H9 (cell line): ENCODE measurements around the gene SLC34A3. TPM values are rescaled to one million over a fixed set of nuclear protein-coding genes. Genes with fewer than 3 reads are reported as not detected.

Source experiments
- DNase-seq: peaks from one replicate; pipeline ENCODE4 v3.0.0-alpha.2; 2017
- H2AFZ ChIP-seq: one replicate; pipeline ENCODE4 v1.6.1; 2013; ENCODE audit warnings: mild to moderate bottlenecking, low read length, control low read depth, moderate library complexity
- H2AK5ac ChIP-seq: 2 replicates; pipeline ENCODE4 v1.6.1; 2013; ENCODE audit warnings: low read length, control low read depth, mixed read lengths; ENCODE audit not compliant: insufficient read length
- H2BK120ac ChIP-seq: one replicate; pipeline ENCODE4 v1.6.1; 2013; ENCODE audit warnings: low read depth, mild to moderate bottlenecking, low read length, control low read depth, inconsistent platforms; ENCODE audit not compliant: poor library complexity, severe bottlenecking
- H2BK12ac ChIP-seq: 2 replicates; pipeline ENCODE4 v1.6.1; 2013; ENCODE audit warnings: low read length, control low read depth, mixed read lengths, low read depth; ENCODE audit not compliant: insufficient read length
- H2BK15ac ChIP-seq: 2 replicates; pipeline ENCODE4 v1.6.1; 2013; ENCODE audit warnings: low read depth, low read length, control low read depth
- H2BK20ac ChIP-seq: one replicate; pipeline ENCODE4 v1.6.1; 2013; ENCODE audit warnings: low read depth, mild to moderate bottlenecking, low read length, control low read depth, inconsistent platforms; ENCODE audit not compliant: poor library complexity, severe bottlenecking
- H2BK5ac ChIP-seq: 2 replicates; pipeline ENCODE4 v1.6.1; 2013; ENCODE audit warnings: low read length, control low read depth, mixed read lengths; ENCODE audit not compliant: insufficient read length
- H3K14ac ChIP-seq: 2 replicates; pipeline ENCODE4 v1.6.1; 2013; ENCODE audit warnings: low read length, control low read depth; ENCODE audit not compliant: insufficient read depth
- H3K18ac ChIP-seq: 2 replicates; pipeline ENCODE4 v1.6.1; 2013; ENCODE audit warnings: low read depth, mild to moderate bottlenecking, mixed read lengths, low read length, control low read depth; ENCODE audit not compliant: insufficient read length
- H3K23ac ChIP-seq: 2 replicates; pipeline ENCODE4 v1.6.1; 2013; ENCODE audit warnings: low read length, control low read depth, mixed read lengths, low read depth; ENCODE audit not compliant: insufficient read length
- H3K23me2 ChIP-seq: 2 replicates; pipeline ENCODE4 v1.6.1; 2013; ENCODE audit warnings: low read depth, mild to moderate bottlenecking, mixed read lengths, low read length, control low read depth; ENCODE audit not compliant: insufficient read length, poor library complexity, severe bottlenecking
- H3K27ac ChIP-seq: 2 replicates; pipeline ENCODE4 v1.5.1; 2013; ENCODE audit warnings: low read length, control low read depth, mixed read lengths, low read depth; ENCODE audit not compliant: insufficient read length
- H3K27me3 ChIP-seq: 2 replicates; pipeline ENCODE4 v1.6.1; 2013; ENCODE audit warnings: low read length, control low read depth, inconsistent platforms; ENCODE audit not compliant: insufficient read depth
- H3K4ac ChIP-seq: 2 replicates; pipeline ENCODE4 v1.6.1; 2013; ENCODE audit warnings: low read depth, mild to moderate bottlenecking, control low read depth, inconsistent platforms, low read length, moderate library complexity
- H3K4me1 ChIP-seq: 2 replicates; pipeline ENCODE4 v1.6.1; 2013; ENCODE audit warnings: low read length, control low read depth, inconsistent platforms; ENCODE audit not compliant: insufficient read depth
- H3K4me2 ChIP-seq: 2 replicates; pipeline ENCODE4 v1.6.1; 2013; ENCODE audit warnings: low read length, control low read depth, mixed read lengths; ENCODE audit not compliant: insufficient read length, insufficient read depth
- H3K56ac ChIP-seq: 2 replicates; pipeline ENCODE4 v1.6.1; 2013; ENCODE audit warnings: low read depth, mild to moderate bottlenecking, mixed read lengths, low read length, control low read depth; ENCODE audit not compliant: insufficient read length
- H3K79me1 ChIP-seq: 2 replicates; pipeline ENCODE4 v1.6.1; 2013; ENCODE audit warnings: low read depth, mild to moderate bottlenecking, moderate library complexity, low read length, control low read depth, inconsistent platforms; ENCODE audit not compliant: insufficient read depth, poor library complexity, severe bottlenecking
- H3K79me2 ChIP-seq: 2 replicates; pipeline ENCODE4 v1.6.1; 2013; ENCODE audit warnings: low read length, control low read depth, inconsistent platforms; ENCODE audit not compliant: insufficient read depth
- H3K9ac ChIP-seq: 2 replicates; pipeline ENCODE4 v1.6.1; 2013; ENCODE audit warnings: low read length, control low read depth, mixed read lengths; ENCODE audit not compliant: insufficient read length; ENCODE audit errors: extremely low read depth
- H3K9me3 ChIP-seq: one replicate; pipeline ENCODE4 v1.6.1; 2013; ENCODE audit warnings: low read depth, low read length, inconsistent platforms; ENCODE audit not compliant: control insufficient read depth
- H3T11ph ChIP-seq: one replicate; pipeline ENCODE4 v1.6.1; 2013; ENCODE audit warnings: mild to moderate bottlenecking, low read length, control low read depth, inconsistent platforms
- H4K20me1 ChIP-seq: one replicate; pipeline ENCODE4 v1.6.1; 2013; ENCODE audit not compliant: control insufficient read depth, insufficient read length, insufficient read depth
- H4K5ac ChIP-seq: 2 replicates; pipeline ENCODE4 v1.6.1; 2013; ENCODE audit warnings: low read depth, mild to moderate bottlenecking, mixed read lengths, low read length, control low read depth; ENCODE audit not compliant: insufficient read length
- H4K8ac ChIP-seq: replicated peaks from 2 replicates; pipeline ENCODE4 v1.6.1; 2013; ENCODE audit warnings: low read length, control low read depth, mixed read lengths, low read depth; ENCODE audit not compliant: insufficient read length
- H4K91ac ChIP-seq: 2 replicates; pipeline ENCODE4 v1.6.1; 2013; ENCODE audit warnings: low read depth, mild to moderate bottlenecking, moderate library complexity, mixed read lengths, low read length, control low read depth; ENCODE audit not compliant: insufficient read length
- H3K27ac Mint-ChIP-seq, 3 experiments: 2 replicates in 2 of 3; 3 replicates in 1 of 3; pipeline ENCODE4 v1.8.0; 2020 to 2021; ENCODE audit warnings: mixed read lengths in 3 of 3, mild to moderate bottlenecking in 1 of 3, moderate library complexity in 1 of 3
- H3K27me3 Mint-ChIP-seq: 2 replicates; pipeline ENCODE4 v1.8.0; 2021; ENCODE audit warnings: low read depth, mild to moderate bottlenecking, moderate library complexity, mixed read lengths
- H3K36me3 Mint-ChIP-seq, 3 experiments: 2 replicates in 2 of 3; 3 replicates in 1 of 3; pipeline ENCODE4 v1.8.0; 2020 to 2021; ENCODE audit warnings: low read depth in 3 of 3, mixed read lengths in 3 of 3; ENCODE audit not compliant: insufficient read depth in 1 of 3
- H3K4me1 Mint-ChIP-seq, 2 experiments: 2 replicates each; pipeline ENCODE4 v1.8.0; 2020; ENCODE audit warnings: mixed read lengths in 2 of 2
- H3K4me3 Mint-ChIP-seq, 2 experiments: 2 replicates in 1 of 2; 3 replicates in 1 of 2; pipeline ENCODE4 v1.8.0; 2020 to 2021; ENCODE audit warnings: mild to moderate bottlenecking in 2 of 2, mixed read lengths in 2 of 2, moderate library complexity in 1 of 2
- H3K9me3 Mint-ChIP-seq, 2 experiments: 2 replicates in 1 of 2; 3 replicates in 1 of 2; pipeline ENCODE4 v1.8.0; 2020; ENCODE audit warnings: mild to moderate bottlenecking in 2 of 2, mixed read lengths in 2 of 2, moderate library complexity in 1 of 2
- CTCF ChIP-seq: fragments of 200-600 bp; sonication (generic); conservative IDR thresholded peaks from 3 replicates; pipeline ENCODE4 v1.8.0; 2021; ENCODE audit warnings: antibody characterized with exemption, mild to moderate bottlenecking
- WGBS: extraction: QIAGEN DNeasy Blood & Tissue Kit; methylation state at CpG from one replicate; pipeline ENCODE4 v1.1.7; 2013; ENCODE audit warnings: missing lambda C conversion rate, low lambda C conversion rate, mixed read lengths; ENCODE audit not compliant: insufficient read length; ENCODE audit errors: extremely low coverage; 5-methylcytosine and 5-hydroxymethylcytosine counted together
- total RNA-seq: library from RNA; stranded (reverse); gene quantifications from 2 replicates; pipeline ENCODE4 v1.2.1, GENCODE V29; 2021

SLC34A3 gene
- total RNA-seq, 1 experiment from 2014 or later, result not detected

GRCh38 chr9:137232510-137232909 lies 1.8 kb downstream of the SLC34A3 start:
- no peak overlapping the region for H2AFZ ChIP-seq
- no peak overlapping the region for H2BK5ac ChIP-seq
- no peak overlapping the region for H2AK5ac ChIP-seq
- Mint-ChIP-seq H3K4me1 (peaks cover 7 to 13% of the 10 kb centered on the region in 2 experiments), H3K4me3 (no peak overlapping the region), H3K9me3 (no peaks in the 10 kb centered on the region), H3K27ac (no peak overlapping the region), H3K36me3 (no peaks in the 10 kb centered on the region), H3K27me3 (peaks cover 7% of the 10 kb centered on the region)
- no peak for TF ChIP-seq CTCF
- H4K20me1 ChIP-seq, result no peaks in the 10 kb centered on the region
- no peak overlapping the region for H3K4me2 ChIP-seq
- H3K23me2 ChIP-seq, result no peaks in the 10 kb centered on the region
- H4K5ac ChIP-seq, result no peak overlapping the region
- no CpG with 5 or more reads among the region's 24 CpGs for WGBS
- no peak overlapping the region for H3K9ac ChIP-seq
- H3K56ac ChIP-seq, result no peak overlapping the region
- H3T11ph ChIP-seq, result no peak overlapping the region
- no peak overlapping the region for H4K8ac ChIP-seq
- H3K79me1 ChIP-seq, result no peaks in the 10 kb centered on the region
- H4K91ac ChIP-seq, result no peak overlapping the region
- H2BK12ac ChIP-seq, result no peak overlapping the region
- no peaks in the 10 kb centered on the region for H3K79me2 ChIP-seq
- H3K23ac ChIP-seq, result no peak overlapping the region
- peak overlapping the region; percentile 71; the same call in 1 of the 2 replicates for H2BK15ac ChIP-seq
- H3K4me1 ChIP-seq, result peaks cover 3% of the 10 kb centered on the region; the same call in 1 of the 2 replicates
- no peak overlapping the region for H2BK20ac ChIP-seq
- no peaks in the 10 kb centered on the region for H3K27me3 ChIP-seq
- no peak for DNase-seq
- H3K14ac ChIP-seq, result no peak overlapping the region
- H3K18ac ChIP-seq, result no peak overlapping the region
- H3K4ac ChIP-seq, result no peak overlapping the region
- H3K27ac ChIP-seq, result no peak overlapping the region
- H3K9me3 ChIP-seq, result no peaks in the 10 kb centered on the region
- no peak overlapping the region for H2BK120ac ChIP-seq
